GM12878 (cell line): ENCODE measurements around the gene PPIF. TPM values are rescaled to one million over a fixed set of nuclear protein-coding genes. Genes with fewer than 3 reads are reported as not detected.

Source experiments
- ATAC-seq: fragments of 200-7000 bp; cut with Tn5 transposase; 3 replicates; pipeline ENCODE4 v1.9.1; 2020; ENCODE audit warnings: mild to moderate bottlenecking, moderate library complexity
- BruUV-seq: library from RNA; stranded (reverse); fragments of 400-500 nt; replicated peaks from 2 replicates; lab custom pipeline; 2021; lab: Mats Ljungman, UMichigan
- CTCF ChIA-PET: fragments of 300-600 bp; sonication (Branson Sonifier 250); formaldehyde crosslinking; extraction: SDS; loops from one replicate; lab custom pipeline; 2021; ENCODE audit warnings: inconsistent platforms; lab: Yijun Ruan, JAX
- POLR2A ChIA-PET: fragments of 350-600 bp; formaldehyde crosslinking; extraction: SDS; loops from one replicate; lab custom pipeline; 2021; ENCODE audit warnings: inconsistent platforms; lab: Charles Lee
- RAD21 ChIA-PET: fragments of 300-600 bp; sonication (Branson Sonifier 250); formaldehyde crosslinking; loops from one replicate; lab custom pipeline; 2023; ENCODE audit warnings: antibody characterized with exemption; ENCODE audit not compliant: unreplicated experiment; lab: Charles Lee
- SMC1A ChIA-PET: fragments of 300-600 bp; sonication (Branson Sonifier 250); formaldehyde crosslinking; loops from one replicate; lab custom pipeline; 2023; ENCODE audit not compliant: unreplicated experiment, uncharacterized antibody; lab: Charles Lee
- DNase-seq: peaks from one replicate; pipeline ENCODE4 v3.0.0-alpha.2; 2011; ENCODE audit warnings: low read depth, low spot score
- FAIRE-seq: peaks from 3 replicates; lab custom pipeline; 2011; peaks lifted over from hg19 to GRCh38; lab: Jason Lieb, UNC
- H2AFZ ChIP-seq: 2 replicates; pipeline ENCODE4 v1.6.0; 2011; ENCODE audit warnings: low read depth, low read length, control low read depth; ENCODE audit not compliant: control insufficient read depth
- H3K27ac ChIP-seq: 2 replicates; pipeline ENCODE4 v1.5.1; 2011; ENCODE audit warnings: control low read depth; ENCODE audit not compliant: control insufficient read depth, insufficient read depth
- H3K27me3 ChIP-seq, 2 experiments: replicated peaks in 1 of 2; 2 replicates each; pipeline versions ENCODE4 v1.6.0 to v1.6.1; 2011; ENCODE audit warnings: low read length in 1 of 2; ENCODE audit not compliant: control insufficient read depth in 2 of 2, insufficient read depth in 2 of 2
- H3K36me3 ChIP-seq, 2 experiments: 2 replicates each; pipeline ENCODE4 v1.5.1; 2011; ENCODE audit warnings: low read length in 1 of 2; ENCODE audit not compliant: control insufficient read depth in 2 of 2, insufficient read depth in 2 of 2
- H3K4me1 ChIP-seq: 2 replicates; pipeline ENCODE4 v1.6.1; 2011; ENCODE audit warnings: mild to moderate bottlenecking, low read length, moderate library complexity, mixed read lengths; ENCODE audit not compliant: control insufficient read depth, insufficient read depth
- H3K4me2 ChIP-seq: 2 replicates; pipeline ENCODE4 v1.6.0; 2011; ENCODE audit warnings: control low read depth; ENCODE audit not compliant: control insufficient read depth, insufficient read depth
- H3K4me3 ChIP-seq: fragments of 200-600 bp; sonication (generic); 2 replicates; pipeline ENCODE4 v1.5.1; 2016
- H3K79me2 ChIP-seq: 2 replicates; pipeline ENCODE4 v1.6.0; 2011; ENCODE audit warnings: low read length; ENCODE audit not compliant: control insufficient read depth, insufficient read depth
- H3K9ac ChIP-seq: 2 replicates; pipeline ENCODE4 v1.8.0; 2011; ENCODE audit warnings: low read length, control low read depth, mixed read lengths; ENCODE audit not compliant: control insufficient read depth, insufficient read depth
- H3K9me3 ChIP-seq: replicated peaks from 3 replicates; pipeline ENCODE4 v1.5.1; 2011; ENCODE audit warnings: mild to moderate bottlenecking, low read length; ENCODE audit not compliant: control insufficient read depth, insufficient read depth
- H4K20me1 ChIP-seq: 2 replicates; pipeline ENCODE4 v1.6.0; 2011; ENCODE audit not compliant: control insufficient read depth, insufficient read depth
- PML ChIP-seq: IDR thresholded peaks from 2 replicates; pipeline ENCODE4 v1.6.1; 2012; ENCODE audit warnings: low read length, inconsistent platforms
- POLR2A ChIP-seq: IDR thresholded peaks from 2 replicates; pipeline ENCODE4 v1.6.1; 2011; ENCODE audit warnings: low read depth, mild to moderate bottlenecking, low read length
- POU2F2 ChIP-seq: IDR thresholded peaks from 3 replicates; pipeline ENCODE4 v1.6.1; 2011; ENCODE audit warnings: low read depth, mild to moderate bottlenecking, low read length, borderline replicate concordance
- REST ChIP-seq: IDR thresholded peaks from 2 replicates; pipeline ENCODE4 v1.6.1; 2012; ENCODE audit warnings: mild to moderate bottlenecking, low read depth, low read length
- ZNF217 ChIP-seq: fragments of 450-650 bp; IDR thresholded peaks from 2 replicates; pipeline ENCODE4 v1.6.1; 2017; ENCODE audit warnings: antibody characterized with exemption, mild to moderate bottlenecking
- WGBS: methylation state at CpG from one replicate; pipeline ENCODE4 v1.1.6; 2016; ENCODE audit warnings: low lambda C conversion rate; ENCODE audit not compliant: insufficient replicate concordance, insufficient coverage; ENCODE audit errors: missing lambda C conversion rate; 5-methylcytosine and 5-hydroxymethylcytosine counted together
- in situ Hi-C: fragments of 300-500 bp; cut with MboI; formaldehyde crosslinking; loops from 9 replicates; pipeline ENCODE4 v1.14.3; 2018; ENCODE audit warnings: mixed read lengths
- intact Hi-C: fragments of 100-400 bp; cut with micrococcal nuclease; formaldehyde crosslinking; loops from one replicate; pipeline ENCODE4 v1.14.2; 2022; ENCODE audit not compliant: unreplicated experiment
- polyA plus RNA-seq, 11 experiments: library from polyadenylated mRNA; depleted of rRNA in 4 of 11; unstranded in 6 of 11; stranded (reverse) in 5 of 11; fragments of >200 nt; fragmentation: Nextera tagmentation in 4 of 11; fragmentation: Illumina TruSeq in 1 of 11; extraction: Ambion mirVana in 4 of 11; extraction: Trizol in 1 of 11; gene quantifications; 1 replicate in 1 of 11; 2 replicates in 10 of 11; pipeline versions ENCODE4 v1.2.1 to v1.2.3, GENCODE V29; 2011 to 2016; ENCODE audit warnings: inconsistent platforms in 2 of 11, missing spikeins in 2 of 11, low read depth in 1 of 11
- total RNA-seq, 4 experiments: library from RNA; depleted of rRNA in 3 of 4; stranded (reverse); fragments of >200 nt in 3 of 4; fragmentation: Illumina TruSeq in 1 of 4; extraction: Trizol in 1 of 4; gene quantifications; 2 replicates each; pipeline versions ENCODE4 v1.2.1 to v1.2.3, GENCODE V29; 2013 to 2021

PPIF gene
- total and polyA plus RNA-seq, 10 of the 15 experiments (the other 5 are each of a cell fraction or from before 2014, with no cell fraction given), result 28.8 to 180 (median 128) TPM

- TF ChIP-seq PML (0 out of 2 replicates have a peak, but pooled peaks have one; percentile 35), POU2F2 (peak; percentile 6; the same call in 1 of the 3 replicates), POLR2A (peak; percentile 72), REST (no peak), ZNF217 (no peak)
- FAIRE-seq, result no peak
- ChIA-PET CTCF (interaction anchor here (1.0 to 2.8 kb wide), 2 partner anchors 18 to 40 kb away, joined by 3 to 22 read pairs; no protein-coding TSS in a partner anchor), SMC1A (interaction anchor here (1.5 kb wide), 1 partner anchor 19 kb away, joined by 5 read pairs; no protein-coding TSS in a partner anchor), RAD21 (interaction anchor here (1.0 kb wide), 1 partner anchor 32 kb away, joined by 3 read pairs; no protein-coding TSS in a partner anchor), POLR2A (no interaction called here)
- DNase-seq, result no peak
- WGBS, result 85% methylated on average over 6 of the region's 6 CpGs
- in situ Hi-C loops, result no loop called here
- Histone ChIP-seq H3K4me3 (no peak overlapping the region), H3K27ac (no peak overlapping the region), H4K20me1 (no peaks in the 10 kb centered on the region; the same call in 1 of the 2 replicates), H2AFZ (no peak overlapping the region), H3K4me2 (no peak overlapping the region), H3K9ac (no peak overlapping the region), H3K36me3 (peaks cover 31 to 37% of the 10 kb centered on the region in 2 experiments), H3K79me2 (peaks cover 14% of the 10 kb centered on the region), H3K4me1 (peaks cover 19% of the 10 kb centered on the region), H3K9me3 (no peaks in the 10 kb centered on the region; the same call in 2 of the 3 replicates), H3K27me3 (no peaks in the 10 kb centered on the region)
- intact Hi-C loops, result no loop called here
- ATAC-seq, result no peak
- no TSS peak for BruUV-seq
Measured at GRCh38 chr10:79355420-79356017, 8.2 kb downstream of the PPIF start.
